HEK293 (cell line): ENCODE measurements around the gene CALML4.

Experiments
- KLF16 ChIP-seq: fragments of 450-650 bp; formaldehyde crosslinking; IDR thresholded peaks from 2 replicates; pipeline ENCODE4 v1.5.1; 2017; ENCODE audit warnings: missing biosample characterization, missing genetic modification characterization
- MEIS1 ChIP-seq: sonication (generic); formaldehyde crosslinking; IDR thresholded peaks from 2 replicates; pipeline ENCODE4 v1.8.1; 2022; ENCODE audit warnings: missing genetic modification reagents, mild to moderate bottlenecking, borderline replicate concordance
- ZNF24 ChIP-seq: fragments of 450-650 bp; formaldehyde crosslinking; IDR thresholded peaks from 2 replicates; pipeline ENCODE4 v1.5.1; 2016; ENCODE audit warnings: missing biosample characterization, missing genetic modification characterization
- TF ChIP-seq, protein P1 (sequence below): fragments of 450-650 bp; formaldehyde crosslinking; IDR thresholded peaks from 2 replicates; pipeline ENCODE4 v1.5.1; 2016; ENCODE audit warnings: missing biosample characterization, missing genetic modification characterization

GRCh38 chr15:68163191-68163590, 41.9 kb downstream of the CALML4 start:
- no peak for TF ChIP-seq KLF16
- TF ChIP-seq, protein P1, sequence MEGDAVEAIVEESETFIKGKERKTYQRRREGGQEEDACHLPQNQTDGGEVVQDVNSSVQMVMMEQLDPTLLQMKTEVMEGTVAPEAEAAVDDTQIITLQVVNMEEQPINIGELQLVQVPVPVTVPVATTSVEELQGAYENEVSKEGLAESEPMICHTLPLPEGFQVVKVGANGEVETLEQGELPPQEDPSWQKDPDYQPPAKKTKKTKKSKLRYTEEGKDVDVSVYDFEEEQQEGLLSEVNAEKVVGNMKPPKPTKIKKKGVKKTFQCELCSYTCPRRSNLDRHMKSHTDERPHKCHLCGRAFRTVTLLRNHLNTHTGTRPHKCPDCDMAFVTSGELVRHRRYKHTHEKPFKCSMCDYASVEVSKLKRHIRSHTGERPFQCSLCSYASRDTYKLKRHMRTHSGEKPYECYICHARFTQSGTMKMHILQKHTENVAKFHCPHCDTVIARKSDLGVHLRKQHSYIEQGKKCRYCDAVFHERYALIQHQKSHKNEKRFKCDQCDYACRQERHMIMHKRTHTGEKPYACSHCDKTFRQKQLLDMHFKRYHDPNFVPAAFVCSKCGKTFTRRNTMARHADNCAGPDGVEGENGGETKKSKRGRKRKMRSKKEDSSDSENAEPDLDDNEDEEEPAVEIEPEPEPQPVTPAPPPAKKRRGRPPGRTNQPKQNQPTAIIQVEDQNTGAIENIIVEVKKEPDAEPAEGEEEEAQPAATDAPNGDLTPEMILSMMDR (tag by site-specific recombination), result no peak
- no peak for TF ChIP-seq ZNF24 (tag by site-specific recombination)
- no peak for TF ChIP-seq MEIS1 (CRISPR knock-in tag)
